PC-3 (cell line): ENCODE measurements around the gene FOXE1. TPM values are rescaled to one million over a fixed set of nuclear protein-coding genes. Genes with fewer than 3 reads are reported as not detected.

Experiments
- ATAC-seq: fragments of 200-7000 bp; cut with Tn5 transposase; 2 replicates; pipeline ENCODE4 v1.9.1; 2020; ENCODE audit warnings: mild to moderate bottlenecking, moderate library complexity
- BruUV-seq: library from RNA; stranded (reverse); fragments of 400-500 nt; replicated peaks from 2 replicates; lab custom pipeline; 2021; lab: Mats Ljungman, UMichigan
- CTCF ChIA-PET: fragments of 300-600 bp; sonication (Branson Sonifier 250); formaldehyde crosslinking; loops from one replicate; lab custom pipeline; 2022; ENCODE audit warnings: antibody characterized with exemption; lab: Charles Lee
- POLR2A ChIA-PET: fragments of 300-600 bp; sonication (Branson Sonifier 250); formaldehyde crosslinking; loops from one replicate; lab custom pipeline; 2022; ENCODE audit warnings: antibody characterized with exemption; ENCODE audit not compliant: unreplicated experiment; lab: Charles Lee
- DNase-seq: peaks from one replicate; pipeline ENCODE4 v3.0.0-alpha.2; 2015
- H2AFZ ChIP-seq: fragments of 300-600 bp; sonication (generic); 2 replicates; pipeline ENCODE4 v1.6.0; 2016; ENCODE audit warnings: antibody characterized with exemption, low read length
- H3F3A ChIP-seq: fragments of 300-600 bp; sonication (generic); one replicate; pipeline ENCODE4 v1.6.0; 2017; ENCODE audit warnings: antibody characterized with exemption, low read length, control low read depth, mild to moderate bottlenecking; ENCODE audit not compliant: unreplicated experiment
- H3K27ac ChIP-seq: fragments of 300-600 bp; sonication (generic); 2 replicates; pipeline ENCODE4 v1.5.1; 2016; ENCODE audit warnings: mild to moderate bottlenecking, low read length
- H3K27me3 ChIP-seq: fragments of 300-600 bp; sonication (generic); 2 replicates; pipeline ENCODE4 v1.6.1; 2016; ENCODE audit warnings: low read length, mixed read lengths
- H3K36me3 ChIP-seq: fragments of 300-600 bp; sonication (generic); 2 replicates; pipeline ENCODE4 v1.6.1; 2016; ENCODE audit warnings: low read depth, mixed run types, low read length, mixed read lengths
- H3K4me1 ChIP-seq: fragments of 300-600 bp; sonication (generic); 2 replicates; pipeline ENCODE4 v1.5.1; 2016; ENCODE audit warnings: low read length; ENCODE audit not compliant: insufficient read depth
- H3K4me2 ChIP-seq: fragments of 300-600 bp; sonication (generic); 2 replicates; pipeline ENCODE4 v1.6.0; 2016; ENCODE audit warnings: low read length
- H3K4me3 ChIP-seq: fragments of 300-600 bp; sonication (generic); 2 replicates; pipeline ENCODE4 v1.5.1; 2016; ENCODE audit warnings: mild to moderate bottlenecking, low read length, mixed read lengths
- H3K79me2 ChIP-seq: fragments of 300-600 bp; sonication (generic); 2 replicates; pipeline ENCODE4 v1.6.1; 2017; ENCODE audit warnings: low read length, mixed read lengths
- H3K9ac ChIP-seq: fragments of 300-600 bp; sonication (generic); 2 replicates; pipeline ENCODE4 v1.6.0; 2016; ENCODE audit warnings: mild to moderate bottlenecking, low read length
- H3K9me2 ChIP-seq: fragments of 300-600 bp; sonication (generic); replicated peaks from 2 replicates; pipeline ENCODE4 v1.6.1; 2016; ENCODE audit warnings: mixed run types, low read length, mixed read lengths
- H3K9me3 ChIP-seq: fragments of 300-600 bp; sonication (generic); 2 replicates; pipeline ENCODE4 v1.6.1; 2016; ENCODE audit warnings: low read length, mixed read lengths
- H4K20me1 ChIP-seq: fragments of 300-600 bp; sonication (generic); 2 replicates; pipeline ENCODE4 v1.6.1; 2016; ENCODE audit warnings: low read length, mixed read lengths
- EZH2 ChIP-seq: fragments of 300-600 bp; sonication (generic); IDR thresholded peaks from one replicate; pipeline ENCODE4 v1.6.1; 2017; ENCODE audit warnings: antibody characterized with exemption, mild to moderate bottlenecking, low read length; ENCODE audit not compliant: unreplicated experiment
- EZH2phosphoT487 ChIP-seq: fragments of 300-600 bp; sonication (generic); IDR thresholded peaks from 2 replicates; pipeline ENCODE4 v1.6.1; 2018; ENCODE audit warnings: mild to moderate bottlenecking, antibody characterized with exemption, low read length, borderline replicate concordance
- intact Hi-C: fragments of 100-400 bp; cut with micrococcal nuclease; formaldehyde crosslinking; loops from 2 replicates; pipeline ENCODE4 v1.9.0; 2023
- total RNA-seq: library from RNA; depleted of rRNA; stranded (reverse); fragments of >200 nt; gene quantifications from 2 replicates; pipeline ENCODE4 v1.2.3, GENCODE V29; 2014
- TF ChIP-seq, protein P1 (sequence below): fragments of 300-600 bp; sonication (generic); conservative IDR thresholded peaks from 2 replicates; pipeline ENCODE4 v1.5.1; 2017; ENCODE audit warnings: antibody characterized with exemption, low read depth, mild to moderate bottlenecking, low read length

Gene FOXE1
- total RNA-seq, 1 experiment from 2014 or later: not detected

DNA sequence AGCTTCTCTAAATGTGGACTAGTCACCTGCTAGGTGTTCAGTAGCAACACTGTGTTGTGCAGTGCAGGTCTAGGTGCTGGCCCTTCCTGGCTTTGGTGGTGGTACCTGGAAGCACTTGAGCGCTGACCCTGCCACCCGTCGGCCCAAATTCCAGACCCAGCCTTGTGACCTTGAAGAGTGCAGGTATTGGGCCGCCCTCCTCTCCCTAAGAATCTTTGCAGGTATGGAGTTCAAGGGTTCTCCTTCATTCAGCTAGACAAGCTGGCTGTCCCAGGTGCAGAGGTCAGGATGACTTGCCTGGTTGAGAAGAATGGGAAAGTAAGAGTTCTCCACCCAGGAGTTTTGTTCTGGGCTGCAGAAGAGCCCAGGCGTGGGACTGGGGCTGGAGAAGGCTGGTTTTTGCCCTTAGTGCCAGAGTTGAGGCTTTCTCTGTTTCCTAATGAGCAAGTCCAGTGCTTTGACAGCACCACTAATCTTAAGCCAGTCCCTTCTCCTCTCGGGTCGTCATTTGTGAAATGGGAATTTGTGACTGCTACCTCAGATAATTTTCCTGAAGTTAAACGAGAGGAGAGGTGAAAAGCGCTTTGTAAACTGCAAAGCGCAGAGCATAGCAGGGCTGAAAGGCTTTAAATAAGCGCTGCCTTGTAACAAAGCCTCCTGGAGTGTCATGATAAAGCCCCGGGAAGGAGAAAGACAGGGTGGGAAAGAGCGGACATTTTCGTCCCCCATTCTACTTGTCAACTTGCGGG is 4.0 kb downstream of the FOXE1 start:
- DNase-seq: no peak
- Histone ChIP-seq H4K20me1 (no peaks in the 10 kb centered on the region), H2AFZ (no peak overlapping the region), H3K9ac (no peak overlapping the region), H3K4me2 (no peak overlapping the region), H3K27me3 (no peaks in the 10 kb centered on the region), H3K27ac (no peak overlapping the region), H3K4me1 (no peaks in the 10 kb centered on the region), H3K9me2 (no peaks in the 10 kb centered on the region), H3K79me2 (no peaks in the 10 kb centered on the region), H3F3A (no peaks in the 10 kb centered on the region), H3K36me3 (no peaks in the 10 kb centered on the region), H3K4me3 (no peak overlapping the region), H3K9me3 (no peaks in the 10 kb centered on the region)
- POLR2A ChIA-PET: no interaction called here
- no peak for ATAC-seq
- intact Hi-C loops: no loop called here
- TF ChIP-seq EZH2 (no peak), EZH2phosphoT487 (no peak)
- TF ChIP-seq, protein P1, sequence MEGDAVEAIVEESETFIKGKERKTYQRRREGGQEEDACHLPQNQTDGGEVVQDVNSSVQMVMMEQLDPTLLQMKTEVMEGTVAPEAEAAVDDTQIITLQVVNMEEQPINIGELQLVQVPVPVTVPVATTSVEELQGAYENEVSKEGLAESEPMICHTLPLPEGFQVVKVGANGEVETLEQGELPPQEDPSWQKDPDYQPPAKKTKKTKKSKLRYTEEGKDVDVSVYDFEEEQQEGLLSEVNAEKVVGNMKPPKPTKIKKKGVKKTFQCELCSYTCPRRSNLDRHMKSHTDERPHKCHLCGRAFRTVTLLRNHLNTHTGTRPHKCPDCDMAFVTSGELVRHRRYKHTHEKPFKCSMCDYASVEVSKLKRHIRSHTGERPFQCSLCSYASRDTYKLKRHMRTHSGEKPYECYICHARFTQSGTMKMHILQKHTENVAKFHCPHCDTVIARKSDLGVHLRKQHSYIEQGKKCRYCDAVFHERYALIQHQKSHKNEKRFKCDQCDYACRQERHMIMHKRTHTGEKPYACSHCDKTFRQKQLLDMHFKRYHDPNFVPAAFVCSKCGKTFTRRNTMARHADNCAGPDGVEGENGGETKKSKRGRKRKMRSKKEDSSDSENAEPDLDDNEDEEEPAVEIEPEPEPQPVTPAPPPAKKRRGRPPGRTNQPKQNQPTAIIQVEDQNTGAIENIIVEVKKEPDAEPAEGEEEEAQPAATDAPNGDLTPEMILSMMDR: no peak
- no TSS peak for BruUV-seq
- CTCF ChIA-PET: no interaction called here

GRCh38 chr9:97857606-97858392 is 4.8 kb downstream of the FOXE1 start:
- BruUV-seq: no TSS peak

DNA sequence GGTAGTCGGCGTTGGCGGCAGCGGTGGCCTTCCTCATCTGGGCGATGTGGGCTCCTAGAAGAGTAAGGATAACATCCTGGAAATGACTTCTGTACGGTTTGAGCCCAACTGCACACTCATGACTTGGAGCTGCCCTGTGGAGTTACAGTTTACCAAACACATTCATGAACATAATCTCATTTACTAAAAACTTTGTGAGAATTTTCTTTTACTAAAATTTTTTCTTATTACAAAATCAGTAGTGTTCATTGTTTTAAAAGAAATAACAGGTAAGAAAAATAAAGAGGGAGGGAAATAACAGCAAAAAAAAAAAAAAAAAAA is 5.3 kb downstream of the FOXE1 start:
- Histone ChIP-seq H3K9me2 (no peaks in the 10 kb centered on the region), H3K4me2 (no peak overlapping the region), H3F3A (no peaks in the 10 kb centered on the region), H3K4me1 (no peaks in the 10 kb centered on the region), H3K27me3 (no peaks in the 10 kb centered on the region), H2AFZ (no peak overlapping the region), H3K36me3 (no peaks in the 10 kb centered on the region), H3K27ac (no peak overlapping the region), H3K9me3 (no peaks in the 10 kb centered on the region), H3K79me2 (no peaks in the 10 kb centered on the region), H4K20me1 (no peaks in the 10 kb centered on the region), H3K9ac (no peak overlapping the region), H3K4me3 (no peak overlapping the region)
- ChIA-PET CTCF (no interaction called here), POLR2A (no interaction called here)
- ATAC-seq (no peak), DNase-seq (no peak)
- intact Hi-C loops: no loop called here
- BruUV-seq: no TSS peak
- TF ChIP-seq EZH2phosphoT487 (no peak), EZH2 (no peak)
- TF ChIP-seq, protein P1: no peak

More at GRCh38 chr9:97857606-97858392, 4.8 kb downstream of the FOXE1 start:
- Histone ChIP-seq H3K9ac (no peak overlapping the region), H3K4me1 (no peaks in the 10 kb centered on the region), H3K27me3 (no peaks in the 10 kb centered on the region), H4K20me1 (no peaks in the 10 kb centered on the region), H3F3A (no peaks in the 10 kb centered on the region), H3K36me3 (no peaks in the 10 kb centered on the region), H3K79me2 (no peaks in the 10 kb centered on the region), H3K4me3 (no peak overlapping the region), H3K4me2 (no peak overlapping the region), H3K9me2 (no peaks in the 10 kb centered on the region), H2AFZ (no peak overlapping the region), H3K9me3 (no peaks in the 10 kb centered on the region), H3K27ac (no peak overlapping the region)
- ChIA-PET CTCF (no interaction called here), POLR2A (no interaction called here)
- no peak for DNase-seq
- intact Hi-C loops: no loop called here
- TF ChIP-seq EZH2phosphoT487 (no peak), EZH2 (no peak)
- ATAC-seq: no peak
